Measurements from ENCODE around the gene MATCAP1. TPM values are rescaled to one million over a fixed set of nuclear protein-coding genes. Genes with fewer than 3 reads are reported as not detected.
A peak's percentile ranks its signal among the peaks of the same experiment; 100 is the strongest.

The MATCAP1 gene
- total and polyA plus RNA-seq, 2 donors (not counting 1 experiment from before 2014, with no cell fraction given) = 6.2 to 8.9 TPM

GRCh38 chr16:67150833-67151396 lies 32.8 kb downstream of the MATCAP1 start, which contains the start of gene B3GNT9:
TSS of gene B3GNT9 (minus strand) at chr16:67150998. CDS start at chr16:67150485, 513 bp downstream.
- Mint-ChIP-seq H3K27me3 (peaks cover 20% of the 10 kb centered on the region), H3K4me1 (peaks cover 24% of the 10 kb centered on the region), H3K4me3 (peak within 1 kb of the TSS; percentile 73), H3K27ac (no peak within 1 kb of the TSS), H3K9me3 (ENCODE audit: insufficient read depth) (no peaks in the 10 kb centered on the region)
- Histone ChIP-seq H3K9me3 (ENCODE audit: control extremely low read depth in 1 of 3, control insufficient read depth in 2 of 3, insufficient read depth in 1 of 3, low read length in 2 of 3) (peaks cover 0 to 22% (median 0%) of the 10 kb centered on the region in 3 donors), H3K79me2 (ENCODE audit: control insufficient read depth, insufficient read depth, low read length) (no peaks in the 10 kb centered on the region), H2AFZ (ENCODE audit: insufficient read depth, low read depth, low read length, poor library complexity, severe bottlenecking) (peak within 1 kb of the TSS; percentile 56), H4K20me1 (ENCODE audit: control insufficient read depth, insufficient read depth, low read length, poor library complexity, severe bottlenecking) (peaks cover 22% of the 10 kb centered on the region), H3K27ac (ENCODE audit: low read length in 2 of 2) (no peak within 1 kb of the TSS), H3K4me1 (ENCODE audit: control insufficient read depth in 2 of 2, insufficient read depth in 2 of 2, low read length in 2 of 2) (peaks cover 21 to 22% of the 10 kb centered on the region in 2 donors), H3K4me2 (replicated peaks; ENCODE audit: low read depth, low read length, poor library complexity, severe bottlenecking) (peak within 1 kb of the TSS; percentile 79), H3K27me3 (replicated peaks in 1 of 4; ENCODE audit: control extremely low read depth in 1 of 4, control insufficient read depth in 3 of 4, insufficient read depth in 4 of 4, low read length in 3 of 4) (peaks cover 0 to 36% (median 10%) of the 10 kb centered on the region in 4 experiments), H3K9ac (ENCODE audit: low read length) (peak within 1 kb of the TSS; percentile 52), H3K36me3 (replicated peaks in 1 of 2; ENCODE audit: control extremely low read depth in 1 of 2, control insufficient read depth in 1 of 2, extremely low read depth in 1 of 2, insufficient read depth in 2 of 2, low read length in 1 of 2) (peaks cover 0 to 26% of the 10 kb centered on the region in 2 experiments), H3K4me3 (ENCODE audit: control extremely low read depth in 1 of 5, extremely low read depth in 1 of 5, insufficient read depth in 1 of 5, low read depth in 2 of 5, low read length in 4 of 5) (peak within 1 kb of the TSS in 4 of 5 experiments; percentile 33 to 54 (median 44))
- 4% methylated on average over 31 of the region's 34 CpGs for WGBS (ENCODE audit: insufficient coverage)
- intact Hi-C loops (cut with micrococcal nuclease) = loop anchor here (1.0 kb wide), 1 partner anchor 169 kb away; no protein-coding TSS in a partner anchor
- ATAC-seq (ENCODE audit: low read depth) (no peak), DNase-seq (peak; percentile 44)
- POLR2A ChIA-PET = interaction anchor here (0.6 kb wide), 1 partner anchor 8 kb away, joined by 3 read pairs; no protein-coding TSS in a partner anchor
- CTCF ChIA-PET = interaction anchor here (0.6 to 1.5 kb wide), 6 partner anchors 19 to 343 kb away, joined by 3 to 4 read pairs (median 4); partner anchors contain the start of genes CBFB and NOL3
- no peak for TF ChIP-seq CTCF (IDR thresholded peaks at IDR 0.05)
- TF ChIP-seq EZH2 (IDR thresholded peaks at IDR 0.05; ENCODE audit: borderline replicate concordance, insufficient read depth, low read depth, low read length, poor library complexity, severe bottlenecking) = no peak

Data from B cell (primary cell).